HL-60 (cell line): ENCODE results near the gene SUSD4.

Experiments used
- GABPA ChIP-seq: IDR thresholded peaks from 2 replicates; pipeline ENCODE4 v1.6.1; 2012; ENCODE audit warnings: low read depth
- POLR2AphosphoS5 ChIP-seq: IDR thresholded peaks from 2 replicates; pipeline ENCODE4 v1.6.1; 2012; ENCODE audit warnings: low read depth
- SPI1 ChIP-seq: IDR thresholded peaks from 2 replicates; pipeline ENCODE4 v1.6.1; 2012; ENCODE audit warnings: low read depth, mild to moderate bottlenecking, borderline replicate concordance
- TF ChIP-seq, protein P1 (sequence below): IDR thresholded peaks from one replicate; pipeline ENCODE4 v1.5.1; 2011; ENCODE audit warnings: low read length, control low read depth, inconsistent platforms; ENCODE audit not compliant: insufficient read depth
- TF ChIP-seq, protein P2 (sequence below): IDR thresholded peaks from 2 replicates; pipeline ENCODE4 v1.6.1; 2012; ENCODE audit warnings: low read depth; ENCODE audit not compliant: insufficient replicate concordance

DNA sequence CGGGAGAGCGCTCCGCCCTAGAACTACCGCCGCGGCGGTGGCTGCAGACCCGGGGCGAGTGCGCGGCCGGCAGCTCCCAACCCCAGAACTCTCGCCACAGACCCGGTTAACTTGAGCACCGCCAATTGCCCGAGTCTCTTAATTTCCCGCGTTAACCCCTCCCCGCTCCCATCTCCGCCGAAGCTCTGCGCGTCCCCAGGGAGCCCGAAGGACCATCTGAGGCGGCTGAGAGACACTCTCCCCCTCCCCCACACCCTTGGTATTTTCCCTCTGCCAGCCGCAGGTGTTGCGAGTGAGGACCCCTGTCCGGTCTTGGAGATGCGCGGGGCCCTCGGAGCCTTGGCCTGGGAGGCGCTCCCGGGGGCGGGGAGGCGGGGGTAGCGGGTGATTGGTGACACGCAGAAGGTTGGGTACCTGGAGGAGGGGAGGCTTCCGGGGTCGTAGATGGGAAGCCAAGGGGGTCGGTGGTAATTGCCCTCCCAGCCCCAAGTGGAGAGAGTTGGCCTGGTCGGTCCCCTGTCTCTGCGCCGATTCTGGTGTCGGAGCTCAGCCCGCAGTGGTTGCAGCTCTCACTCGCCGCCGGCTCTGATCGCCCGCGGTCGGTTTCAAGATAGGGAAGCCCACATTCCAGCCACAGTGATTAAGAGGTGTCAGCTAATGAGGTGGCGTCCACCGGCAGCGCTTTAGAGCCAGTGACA, 858 bp upstream of the SUSD4 start:
- TF ChIP-seq POLR2AphosphoS5 (no peak), GABPA (no peak), SPI1 (no peak)
- TF ChIP-seq, protein P1, sequence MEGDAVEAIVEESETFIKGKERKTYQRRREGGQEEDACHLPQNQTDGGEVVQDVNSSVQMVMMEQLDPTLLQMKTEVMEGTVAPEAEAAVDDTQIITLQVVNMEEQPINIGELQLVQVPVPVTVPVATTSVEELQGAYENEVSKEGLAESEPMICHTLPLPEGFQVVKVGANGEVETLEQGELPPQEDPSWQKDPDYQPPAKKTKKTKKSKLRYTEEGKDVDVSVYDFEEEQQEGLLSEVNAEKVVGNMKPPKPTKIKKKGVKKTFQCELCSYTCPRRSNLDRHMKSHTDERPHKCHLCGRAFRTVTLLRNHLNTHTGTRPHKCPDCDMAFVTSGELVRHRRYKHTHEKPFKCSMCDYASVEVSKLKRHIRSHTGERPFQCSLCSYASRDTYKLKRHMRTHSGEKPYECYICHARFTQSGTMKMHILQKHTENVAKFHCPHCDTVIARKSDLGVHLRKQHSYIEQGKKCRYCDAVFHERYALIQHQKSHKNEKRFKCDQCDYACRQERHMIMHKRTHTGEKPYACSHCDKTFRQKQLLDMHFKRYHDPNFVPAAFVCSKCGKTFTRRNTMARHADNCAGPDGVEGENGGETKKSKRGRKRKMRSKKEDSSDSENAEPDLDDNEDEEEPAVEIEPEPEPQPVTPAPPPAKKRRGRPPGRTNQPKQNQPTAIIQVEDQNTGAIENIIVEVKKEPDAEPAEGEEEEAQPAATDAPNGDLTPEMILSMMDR, result no peak
- TF ChIP-seq, protein P2, sequence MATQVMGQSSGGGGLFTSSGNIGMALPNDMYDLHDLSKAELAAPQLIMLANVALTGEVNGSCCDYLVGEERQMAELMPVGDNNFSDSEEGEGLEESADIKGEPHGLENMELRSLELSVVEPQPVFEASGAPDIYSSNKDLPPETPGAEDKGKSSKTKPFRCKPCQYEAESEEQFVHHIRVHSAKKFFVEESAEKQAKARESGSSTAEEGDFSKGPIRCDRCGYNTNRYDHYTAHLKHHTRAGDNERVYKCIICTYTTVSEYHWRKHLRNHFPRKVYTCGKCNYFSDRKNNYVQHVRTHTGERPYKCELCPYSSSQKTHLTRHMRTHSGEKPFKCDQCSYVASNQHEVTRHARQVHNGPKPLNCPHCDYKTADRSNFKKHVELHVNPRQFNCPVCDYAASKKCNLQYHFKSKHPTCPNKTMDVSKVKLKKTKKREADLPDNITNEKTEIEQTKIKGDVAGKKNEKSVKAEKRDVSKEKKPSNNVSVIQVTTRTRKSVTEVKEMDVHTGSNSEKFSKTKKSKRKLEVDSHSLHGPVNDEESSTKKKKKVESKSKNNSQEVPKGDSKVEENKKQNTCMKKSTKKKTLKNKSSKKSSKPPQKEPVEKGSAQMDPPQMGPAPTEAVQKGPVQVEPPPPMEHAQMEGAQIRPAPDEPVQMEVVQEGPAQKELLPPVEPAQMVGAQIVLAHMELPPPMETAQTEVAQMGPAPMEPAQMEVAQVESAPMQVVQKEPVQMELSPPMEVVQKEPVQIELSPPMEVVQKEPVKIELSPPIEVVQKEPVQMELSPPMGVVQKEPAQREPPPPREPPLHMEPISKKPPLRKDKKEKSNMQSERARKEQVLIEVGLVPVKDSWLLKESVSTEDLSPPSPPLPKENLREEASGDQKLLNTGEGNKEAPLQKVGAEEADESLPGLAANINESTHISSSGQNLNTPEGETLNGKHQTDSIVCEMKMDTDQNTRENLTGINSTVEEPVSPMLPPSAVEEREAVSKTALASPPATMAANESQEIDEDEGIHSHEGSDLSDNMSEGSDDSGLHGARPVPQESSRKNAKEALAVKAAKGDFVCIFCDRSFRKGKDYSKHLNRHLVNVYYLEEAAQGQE, result no peak
